ENCODE measurements around the gene PITPNB. TPM values are rescaled to one million over a fixed set of nuclear protein-coding genes. Genes with fewer than 3 reads are reported as not detected.

Gene PITPNB
- total RNA-seq, 1 donor from 2014 or later = 93.0 TPM

DNA sequence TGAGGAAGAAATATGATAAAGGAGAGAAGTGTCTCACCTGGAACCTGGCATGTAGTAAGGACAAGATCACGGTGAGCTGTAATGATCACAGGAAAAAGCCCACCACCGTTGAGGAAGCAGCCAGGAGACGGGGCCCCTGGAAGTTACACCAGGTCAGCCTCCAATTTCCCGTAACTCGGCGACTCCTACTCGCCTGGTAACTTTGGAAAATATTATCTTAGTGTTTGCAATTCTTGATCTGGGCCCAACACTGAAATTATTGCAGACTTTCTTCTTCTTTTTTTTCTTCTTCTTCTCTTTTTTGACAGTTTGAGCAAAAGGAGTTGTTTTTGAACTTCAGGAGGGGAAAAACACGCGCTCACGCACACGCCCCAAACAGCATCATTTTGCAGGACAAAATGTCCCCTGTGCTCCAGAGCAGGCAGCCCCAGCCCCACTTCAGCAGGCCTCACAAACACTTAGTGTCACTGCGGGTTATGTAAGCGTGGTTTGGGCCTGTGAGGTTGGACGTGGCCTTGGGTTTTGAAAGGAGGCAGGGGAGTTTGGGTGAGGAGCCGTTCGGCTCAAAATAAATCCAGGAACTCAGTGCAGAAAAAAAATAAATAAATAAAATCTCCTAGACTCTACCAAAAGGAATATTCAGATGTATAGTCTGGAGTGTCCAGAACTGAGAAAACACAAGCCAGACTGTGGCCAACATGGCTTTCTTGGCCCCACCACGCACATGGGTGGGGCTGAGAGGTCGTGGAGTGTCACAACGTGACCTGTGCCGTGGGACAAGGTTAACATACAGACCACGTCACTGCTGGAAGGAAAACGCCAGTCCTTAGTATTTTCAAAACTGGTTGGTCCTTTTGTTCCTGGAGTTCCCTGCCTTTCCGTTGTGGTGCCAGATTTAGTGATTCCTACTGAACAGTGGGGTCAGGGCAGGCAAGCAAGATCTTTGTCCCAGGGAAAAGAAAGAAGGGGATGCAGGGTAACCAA lies 91.2 kb downstream of the PITPNB start:
- Mint-ChIP-seq H3K36me3 (no peaks in the 10 kb centered on the region), H3K27ac (peak overlapping the region; percentile 73), H3K4me1 (peaks cover 22% of the 10 kb centered on the region), H3K9me3 (no peaks in the 10 kb centered on the region), H3K4me3 (no peak overlapping the region), H3K27me3 (ENCODE audit: low read depth) (no peaks in the 10 kb centered on the region)
- no peak for TF ChIP-seq CTCF (IDR thresholded peaks at IDR 0.05; ENCODE audit: unreplicated experiment)
- DNase-seq (ENCODE audit: low spot score in 2 of 2, unreplicated experiment in 2 of 2) = no peak

DNA sequence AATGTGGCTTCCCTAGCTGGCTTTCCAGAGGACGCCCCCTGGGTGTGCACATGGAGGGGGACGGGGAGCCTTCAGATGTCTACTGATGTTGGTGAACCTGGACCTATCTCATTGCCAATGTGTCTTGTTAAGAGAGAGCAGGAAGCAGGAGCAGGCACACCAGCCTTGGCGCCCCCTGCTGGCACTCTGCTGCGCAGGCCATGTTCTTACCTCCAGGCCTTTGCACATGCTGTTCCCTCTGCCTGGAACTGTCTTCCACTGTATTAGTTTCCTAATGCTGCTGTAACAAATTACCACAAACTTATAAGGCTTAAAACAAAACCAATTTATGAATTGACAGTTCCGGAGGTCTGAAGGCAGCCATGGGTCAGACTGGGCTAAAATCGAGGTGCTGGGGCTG lies 93.9 kb downstream of the PITPNB start:
- no peak overlapping the region for H3K27ac Mint-ChIP-seq
- no peaks in the 10 kb centered on the region for H3K9me3 Mint-ChIP-seq
- no peaks in the 10 kb centered on the region for H3K27me3 Mint-ChIP-seq (ENCODE audit: low read depth)
- no peak overlapping the region for H3K4me3 Mint-ChIP-seq
- no peaks in the 10 kb centered on the region for H3K36me3 Mint-ChIP-seq
- no peak for TF ChIP-seq CTCF (IDR thresholded peaks at IDR 0.05; ENCODE audit: unreplicated experiment)
- no peak for DNase-seq (ENCODE audit: low spot score in 2 of 2, unreplicated experiment in 2 of 2)
- peaks cover 11% of the 10 kb centered on the region for H3K4me1 Mint-ChIP-seq

- peaks cover 11% of the 10 kb centered on the region for H3K4me1 Mint-ChIP-seq
- no peak overlapping the region for H3K4me3 Mint-ChIP-seq
- H3K9me3 Mint-ChIP-seq = no peaks in the 10 kb centered on the region
- TF ChIP-seq CTCF (IDR thresholded peaks at IDR 0.05; ENCODE audit: unreplicated experiment) = no peak
- no peak overlapping the region for H3K27ac Mint-ChIP-seq
- H3K36me3 Mint-ChIP-seq = no peaks in the 10 kb centered on the region
- no peaks in the 10 kb centered on the region for H3K27me3 Mint-ChIP-seq (ENCODE audit: low read depth)
- DNase-seq (ENCODE audit: low spot score in 2 of 2, unreplicated experiment in 2 of 2) = no peak
These were observed 95.8 kb downstream of the PITPNB start for GRCh38 chr22:27823221-27823620.

DNA sequence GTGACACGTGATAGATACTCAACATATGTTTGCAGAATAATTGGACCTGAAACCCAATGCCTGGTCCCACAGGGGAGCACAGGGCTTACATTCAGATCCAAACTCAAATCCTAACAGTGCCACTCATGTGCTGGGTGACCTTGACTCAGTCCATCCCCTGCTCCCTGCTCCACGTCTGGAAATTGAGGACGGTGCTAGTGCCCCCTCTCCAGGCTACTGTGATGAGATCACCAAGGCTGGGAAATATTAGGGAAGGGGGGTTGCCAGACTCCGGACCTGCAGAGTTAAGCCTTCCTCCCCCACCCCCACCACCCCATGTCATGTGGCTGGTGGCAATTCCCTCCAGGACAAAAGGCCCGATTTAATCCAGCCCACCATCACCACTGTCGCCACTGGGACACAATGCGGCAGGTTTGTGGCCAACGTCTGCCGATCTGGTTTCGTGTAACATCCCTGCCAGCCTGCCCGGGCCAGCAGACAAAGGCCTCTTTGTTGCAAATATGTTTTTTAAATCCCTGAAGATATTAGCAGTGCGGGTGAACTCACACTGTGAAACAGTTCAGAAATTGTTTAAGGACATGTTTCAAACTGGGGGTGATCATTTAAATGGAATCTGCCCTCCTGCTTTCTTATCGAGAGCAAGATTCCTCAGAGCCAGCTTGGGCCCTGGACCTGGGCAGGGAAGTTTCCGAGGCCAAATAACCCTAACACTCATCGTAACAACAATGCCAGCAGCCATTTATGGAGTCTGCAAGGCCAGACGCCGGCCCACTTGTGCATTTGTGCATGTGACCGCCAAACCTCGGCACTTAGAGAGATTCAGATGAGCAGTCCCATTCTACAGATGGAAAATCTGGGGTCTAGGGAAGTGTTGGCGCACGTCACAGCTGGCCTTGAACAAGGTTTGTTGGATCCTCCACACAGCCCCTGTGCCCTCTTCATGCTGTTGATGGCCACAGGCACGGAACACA lies 97.9 kb downstream of the PITPNB start:
- H3K27me3 Mint-ChIP-seq (ENCODE audit: low read depth) = peaks cover 2% of the 10 kb centered on the region
- peaks cover 4% of the 10 kb centered on the region for H3K4me1 Mint-ChIP-seq
- H3K9me3 Mint-ChIP-seq = no peaks in the 10 kb centered on the region
- TF ChIP-seq CTCF (IDR thresholded peaks at IDR 0.05; ENCODE audit: unreplicated experiment) = no peak
- peak overlapping the region; percentile 77 for H3K27ac Mint-ChIP-seq
- H3K4me3 Mint-ChIP-seq = no peak overlapping the region
- no peaks in the 10 kb centered on the region for H3K36me3 Mint-ChIP-seq
- DNase-seq (ENCODE audit: low spot score in 2 of 2, unreplicated experiment in 2 of 2) = no peak

DNA sequence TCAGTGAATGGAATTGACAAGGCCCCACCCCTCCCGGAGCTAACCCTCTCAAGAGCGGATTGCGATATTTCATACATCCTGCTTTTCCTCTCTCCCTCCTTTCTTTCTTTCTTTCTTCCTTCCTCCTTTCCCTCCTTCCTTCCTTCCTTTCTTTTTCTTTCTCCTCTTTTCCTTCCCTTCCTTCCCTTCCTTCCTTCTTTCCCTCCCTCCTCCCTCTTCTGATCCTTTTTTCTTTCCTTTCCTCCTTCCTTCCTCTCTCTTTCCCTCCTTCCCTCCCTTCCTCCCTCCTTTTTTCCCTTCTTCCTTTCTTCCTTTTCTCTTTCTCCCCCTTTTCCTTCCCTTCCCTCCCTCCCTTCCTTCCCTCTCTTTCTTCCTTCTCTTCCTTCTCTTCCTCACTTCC lies 102.5 kb downstream of the PITPNB start:
- no peaks in the 10 kb centered on the region for H3K36me3 Mint-ChIP-seq
- no peak for DNase-seq (ENCODE audit: low spot score in 2 of 2, unreplicated experiment in 2 of 2)
- peaks cover 4% of the 10 kb centered on the region for H3K4me1 Mint-ChIP-seq
- no peak overlapping the region for H3K27ac Mint-ChIP-seq
- H3K9me3 Mint-ChIP-seq = no peaks in the 10 kb centered on the region
- peaks cover 2% of the 10 kb centered on the region for H3K27me3 Mint-ChIP-seq (ENCODE audit: low read depth)
- TF ChIP-seq CTCF (IDR thresholded peaks at IDR 0.05; ENCODE audit: unreplicated experiment) = no peak
- H3K4me3 Mint-ChIP-seq = no peak overlapping the region
